Measurements from ENCODE around the gene DYNLT1. TPM values are rescaled to one million over a fixed set of nuclear protein-coding genes. Genes with fewer than 3 reads are reported as not detected.

DYNLT1 gene
- total and polyA plus RNA-seq, 10 of the 15 experiments (the other 5 are each of a cell fraction or from before 2014, with no cell fraction given), result 33.6 to 298 (median 89.2) TPM

DNA sequence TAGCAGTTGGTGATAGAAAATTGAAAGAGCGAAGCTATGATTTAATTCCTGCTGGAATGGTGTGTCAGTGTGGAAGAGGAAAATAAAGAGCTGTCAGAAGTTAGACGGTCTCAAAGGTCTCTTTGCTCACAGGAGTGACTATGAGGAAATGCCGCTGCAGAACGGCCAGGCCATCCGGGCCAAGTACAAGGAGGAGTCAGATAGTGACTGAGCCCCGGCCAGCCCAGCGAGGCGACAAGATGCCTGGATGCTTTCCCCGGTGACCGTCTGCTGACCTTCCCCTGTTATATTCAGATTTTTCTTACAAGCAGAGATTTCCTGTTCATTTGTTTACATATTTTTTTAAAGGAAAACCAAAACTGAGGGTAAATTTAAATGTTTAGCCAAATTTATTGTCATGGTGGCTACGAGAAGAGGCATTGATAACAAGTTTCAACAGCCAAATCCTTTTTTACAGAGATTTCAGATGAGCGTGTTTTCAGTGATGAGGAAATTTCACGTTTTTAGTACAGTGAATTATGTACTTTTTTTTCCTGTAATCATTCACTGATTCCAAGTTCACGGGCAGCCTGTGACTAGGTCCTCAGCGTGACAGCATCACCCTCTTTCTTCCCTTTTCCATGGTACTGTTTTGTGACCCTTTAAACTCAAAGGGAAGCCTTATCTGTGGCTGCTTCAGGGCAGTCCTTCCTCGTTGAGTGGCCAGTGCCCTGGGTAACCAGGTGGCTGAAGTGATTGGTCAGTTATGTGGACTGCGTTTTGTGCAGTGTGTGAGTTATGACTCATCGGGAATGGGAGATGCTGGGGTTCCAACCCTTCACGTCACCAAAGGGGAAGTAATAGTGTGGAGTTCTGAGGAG lies 12.6 kb downstream of the DYNLT1 start:
- H3K4me3 ChIP-seq, result no peak overlapping the region
- FAIRE-seq, result no peak
- H3K36me3 ChIP-seq (ENCODE audit: control insufficient read depth in 2 of 2, insufficient read depth in 2 of 2, low read length in 1 of 2), result peaks cover 14 to 18% of the 10 kb centered on the region in 2 experiments
- no peak for ATAC-seq
- BruUV-seq (replicated peaks), result no TSS peak
- in situ Hi-C loops (cut with MboI) (no loop called here), intact Hi-C loops (cut with micrococcal nuclease; ENCODE audit: unreplicated experiment) (no loop called here)
- ChIA-PET SMC1A (ENCODE audit: uncharacterized antibody, unreplicated experiment) (interaction anchor here (1.3 to 1.9 kb wide), 2 partner anchors 21 to 60 kb away, joined by 4 to 5 read pairs; no protein-coding TSS in a partner anchor), RAD21 (ENCODE audit: unreplicated experiment) (no interaction called here), CTCF (interaction anchor here (1.0 to 1.6 kb wide), 4 partner anchors 21 to 59 kb away, joined by 3 to 12 read pairs (median 3); no protein-coding TSS in a partner anchor), POLR2A (no interaction called here)
- no peaks in the 10 kb centered on the region; the same call in 2 of the 3 replicates for H3K9me3 ChIP-seq (replicated peaks; ENCODE audit: control insufficient read depth, insufficient read depth, low read length)
- WGBS (ENCODE audit: insufficient coverage, insufficient replicate concordance, low lambda C conversion rate, missing lambda C conversion rate), result 68% methylated on average over 19 of the region's 19 CpGs
- no peak for DNase-seq (ENCODE audit: low read depth, low spot score)
- H3K27me3 ChIP-seq (replicated peaks in 1 of 2; ENCODE audit: control insufficient read depth in 2 of 2, insufficient read depth in 2 of 2, low read length in 1 of 2), result no peaks in the 10 kb centered on the region
- no peak overlapping the region for H3K27ac ChIP-seq (ENCODE audit: control insufficient read depth, insufficient read depth)
- H3K4me1 ChIP-seq (ENCODE audit: control insufficient read depth, insufficient read depth, low read length), result no peaks in the 10 kb centered on the region
- TF ChIP-seq, protein P1, sequence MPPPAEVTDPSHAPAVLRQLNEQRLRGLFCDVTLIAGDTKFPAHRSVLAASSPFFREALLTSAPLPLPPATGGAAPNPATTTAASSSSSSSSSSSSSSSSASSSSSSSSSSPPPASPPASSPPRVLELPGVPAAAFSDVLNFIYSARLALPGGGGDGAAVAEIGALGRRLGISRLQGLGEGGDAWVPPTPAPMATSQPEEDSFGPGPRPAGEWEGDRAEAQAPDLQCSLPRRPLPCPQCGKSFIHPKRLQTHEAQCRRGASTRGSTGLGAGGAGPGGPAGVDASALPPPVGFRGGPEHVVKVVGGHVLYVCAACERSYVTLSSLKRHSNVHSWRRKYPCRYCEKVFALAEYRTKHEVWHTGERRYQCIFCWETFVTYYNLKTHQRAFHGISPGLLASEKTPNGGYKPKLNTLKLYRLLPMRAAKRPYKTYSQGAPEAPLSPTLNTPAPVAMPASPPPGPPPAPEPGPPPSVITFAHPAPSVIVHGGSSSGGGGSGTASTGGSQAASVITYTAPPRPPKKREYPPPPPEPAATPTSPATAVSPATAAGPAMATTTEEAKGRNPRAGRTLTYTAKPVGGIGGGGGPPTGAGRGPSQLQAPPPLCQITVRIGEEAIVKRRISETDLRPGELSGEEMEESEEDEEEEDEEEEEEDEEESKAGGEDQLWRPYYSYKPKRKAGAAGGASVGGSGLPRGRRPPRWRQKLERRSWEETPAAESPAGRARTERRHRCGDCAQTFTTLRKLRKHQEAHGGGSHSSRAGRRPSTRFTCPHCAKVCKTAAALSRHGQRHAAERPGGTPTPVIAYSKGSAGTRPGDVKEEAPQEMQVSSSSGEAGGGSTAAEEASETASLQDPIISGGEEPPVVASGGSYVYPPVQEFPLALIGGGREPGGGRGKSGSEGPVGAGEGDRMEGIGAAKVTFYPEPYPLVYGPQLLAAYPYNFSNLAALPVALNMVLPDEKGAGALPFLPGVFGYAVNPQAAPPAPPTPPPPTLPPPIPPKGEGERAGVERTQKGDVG (CRISPR knock-in tag; IDR thresholded peaks at IDR 0.05), result no peak
- TF ChIP-seq, protein P2, sequence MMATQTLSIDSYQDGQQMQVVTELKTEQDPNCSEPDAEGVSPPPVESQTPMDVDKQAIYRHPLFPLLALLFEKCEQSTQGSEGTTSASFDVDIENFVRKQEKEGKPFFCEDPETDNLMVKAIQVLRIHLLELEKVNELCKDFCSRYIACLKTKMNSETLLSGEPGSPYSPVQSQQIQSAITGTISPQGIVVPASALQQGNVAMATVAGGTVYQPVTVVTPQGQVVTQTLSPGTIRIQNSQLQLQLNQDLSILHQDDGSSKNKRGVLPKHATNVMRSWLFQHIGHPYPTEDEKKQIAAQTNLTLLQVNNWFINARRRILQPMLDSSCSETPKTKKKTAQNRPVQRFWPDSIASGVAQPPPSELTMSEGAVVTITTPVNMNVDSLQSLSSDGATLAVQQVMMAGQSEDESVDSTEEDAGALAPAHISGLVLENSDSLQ (IDR thresholded peaks at IDR 0.05), result no peak
- no peak for TF ChIP-seq BCL11A (IDR thresholded peaks at IDR 0.05; ENCODE audit: low read depth, low read length)
- no peak for TF ChIP-seq PAX8 (IDR thresholded peaks at IDR 0.05)
- no peak for TF ChIP-seq MEF2B (IDR thresholded peaks at IDR 0.05; ENCODE audit: partially characterized antibody, poor library complexity, severe bottlenecking)
- no peak for TF ChIP-seq GATAD2B (conservative IDR thresholded peaks at IDR 0.05; ENCODE audit: low read depth)
- no peak for TF ChIP-seq NFXL1 (IDR thresholded peaks at IDR 0.05; ENCODE audit: borderline replicate concordance)
- TF ChIP-seq RB1 (IDR thresholded peaks at IDR 0.05; ENCODE audit: borderline replicate concordance), result no peak
- TF ChIP-seq FOXK2 (IDR thresholded peaks at IDR 0.05), result no peak
- no peak for TF ChIP-seq SREBF2 (IDR thresholded peaks at IDR 0.05; ENCODE audit: low read length)
- TF ChIP-seq NR2F1 (conservative IDR thresholded peaks at IDR 0.05), result no peak
- H3K4me2 ChIP-seq (ENCODE audit: control insufficient read depth, insufficient read depth), result no peak overlapping the region
- no peaks in the 10 kb centered on the region for H4K20me1 ChIP-seq (ENCODE audit: control insufficient read depth, insufficient read depth)
- H3K9ac ChIP-seq (ENCODE audit: control insufficient read depth, insufficient read depth, low read length), result no peak overlapping the region
- no peak overlapping the region for H2AFZ ChIP-seq (ENCODE audit: control insufficient read depth, low read depth, low read length)
- H3K79me2 ChIP-seq (ENCODE audit: control insufficient read depth, insufficient read depth, low read length), result no peaks in the 10 kb centered on the region

Data from GM12878 (cell line).